Measurements from ENCODE around the gene AGAP5. TPM values are rescaled to one million over a fixed set of nuclear protein-coding genes. Genes with fewer than 3 reads are reported as not detected.

Gene AGAP5
- total and polyA plus RNA-seq, 8 donors, result 8.4 to 35.4 (median 25.2) TPM

- Histone ChIP-seq H3K9me3 (no peaks in the 10 kb centered on the region), H3K36me3 (no peaks in the 10 kb centered on the region), H3K27me3 (no peaks in the 10 kb centered on the region), H3K4me3 (no peak overlapping the region), H3K4me1 (peaks cover 10 to 11% of the 10 kb centered on the region in 2 donors), H3K27ac (no peak overlapping the region)
- DNase-seq (no peak), ATAC-seq (no peak)
- intact Hi-C loops (cut with DNase I), result no loop called here
- TF ChIP-seq, protein P1, sequence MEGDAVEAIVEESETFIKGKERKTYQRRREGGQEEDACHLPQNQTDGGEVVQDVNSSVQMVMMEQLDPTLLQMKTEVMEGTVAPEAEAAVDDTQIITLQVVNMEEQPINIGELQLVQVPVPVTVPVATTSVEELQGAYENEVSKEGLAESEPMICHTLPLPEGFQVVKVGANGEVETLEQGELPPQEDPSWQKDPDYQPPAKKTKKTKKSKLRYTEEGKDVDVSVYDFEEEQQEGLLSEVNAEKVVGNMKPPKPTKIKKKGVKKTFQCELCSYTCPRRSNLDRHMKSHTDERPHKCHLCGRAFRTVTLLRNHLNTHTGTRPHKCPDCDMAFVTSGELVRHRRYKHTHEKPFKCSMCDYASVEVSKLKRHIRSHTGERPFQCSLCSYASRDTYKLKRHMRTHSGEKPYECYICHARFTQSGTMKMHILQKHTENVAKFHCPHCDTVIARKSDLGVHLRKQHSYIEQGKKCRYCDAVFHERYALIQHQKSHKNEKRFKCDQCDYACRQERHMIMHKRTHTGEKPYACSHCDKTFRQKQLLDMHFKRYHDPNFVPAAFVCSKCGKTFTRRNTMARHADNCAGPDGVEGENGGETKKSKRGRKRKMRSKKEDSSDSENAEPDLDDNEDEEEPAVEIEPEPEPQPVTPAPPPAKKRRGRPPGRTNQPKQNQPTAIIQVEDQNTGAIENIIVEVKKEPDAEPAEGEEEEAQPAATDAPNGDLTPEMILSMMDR (IDR thresholded peaks at IDR 0.05), result no peak
These were observed 69.5 kb downstream of the AGAP5 start for GRCh38 chr10:73628405-73628804.

- no peak overlapping the region for H3K4me3 ChIP-seq
These were observed 70.6 kb downstream of the AGAP5 start for GRCh38 chr10:73627300-73627699.

DNA sequence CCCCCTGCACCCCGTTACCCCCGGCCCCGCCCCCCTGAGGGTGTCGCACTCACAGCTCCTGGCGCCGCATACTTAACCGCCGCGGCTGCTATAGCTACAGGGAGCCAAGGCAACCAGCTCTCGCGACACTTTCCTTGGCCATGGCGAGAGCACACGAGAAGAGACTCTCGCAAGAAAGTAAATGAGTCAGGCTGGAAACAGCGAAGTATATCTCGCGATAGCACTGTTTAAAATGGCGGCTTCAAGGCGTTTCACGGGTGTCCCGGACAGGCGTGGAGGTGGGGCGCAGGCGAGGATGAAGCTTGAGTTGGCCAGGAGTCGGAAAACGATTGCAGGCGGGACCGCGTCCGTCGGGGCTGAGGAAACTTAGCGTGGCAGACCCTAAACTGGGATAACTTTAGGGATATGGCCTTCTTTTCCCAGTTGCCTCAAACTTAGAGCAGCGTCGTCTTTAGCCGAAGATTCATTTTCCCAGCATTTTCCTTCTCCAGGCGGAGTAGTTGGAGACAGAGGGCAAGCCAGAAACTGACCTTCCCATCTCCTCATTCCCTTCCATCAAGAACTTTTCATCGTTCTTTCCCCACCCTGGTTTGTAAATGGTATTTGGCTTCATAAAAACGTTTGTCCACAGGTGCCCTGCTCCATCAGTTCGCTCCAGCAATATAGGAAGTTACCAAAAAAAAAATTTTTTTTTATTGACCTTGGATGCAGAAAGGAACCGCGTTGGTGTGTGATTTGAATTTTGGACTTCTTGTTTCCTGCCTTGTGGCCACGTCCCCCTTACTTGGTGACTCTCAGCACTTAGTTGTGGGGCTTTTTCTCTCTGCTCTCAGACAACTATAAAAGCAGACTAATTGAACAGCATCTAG, 71.8 kb downstream of the AGAP5 start:
- DNase-seq, result peak; percentile 95 to 99 (median 96)
- Histone ChIP-seq H3K27ac (peak overlapping the region; percentile 74 to 78), H3K27me3 (no peaks in the 10 kb centered on the region), H3K36me3 (no peaks in the 10 kb centered on the region), H3K9me3 (no peaks in the 10 kb centered on the region), H3K4me1 (peaks cover 10 to 11% of the 10 kb centered on the region in 2 donors), H3K4me3 (peak overlapping the region; percentile 82 to 83)
- intact Hi-C loops (cut with DNase I), result no loop called here
- ATAC-seq, result peak; percentile 97
- TF ChIP-seq, protein P1 (IDR thresholded peaks at IDR 0.05), result no peak

More at GRCh38 chr10:73627300-73627699, 70.6 kb downstream of the AGAP5 start:
- H3K27me3 ChIP-seq, result no peaks in the 10 kb centered on the region
- ATAC-seq, result no peak
- H3K36me3 ChIP-seq, result no peaks in the 10 kb centered on the region
- no peak overlapping the region for H3K27ac ChIP-seq
- TF ChIP-seq, protein P1 (IDR thresholded peaks at IDR 0.05), result no peak
- no peaks in the 10 kb centered on the region for H3K9me3 ChIP-seq
- intact Hi-C loops (cut with DNase I), result no loop called here
- peaks cover 10 to 11% of the 10 kb centered on the region in 2 donors for H3K4me1 ChIP-seq
- DNase-seq, result no peak

DNA sequence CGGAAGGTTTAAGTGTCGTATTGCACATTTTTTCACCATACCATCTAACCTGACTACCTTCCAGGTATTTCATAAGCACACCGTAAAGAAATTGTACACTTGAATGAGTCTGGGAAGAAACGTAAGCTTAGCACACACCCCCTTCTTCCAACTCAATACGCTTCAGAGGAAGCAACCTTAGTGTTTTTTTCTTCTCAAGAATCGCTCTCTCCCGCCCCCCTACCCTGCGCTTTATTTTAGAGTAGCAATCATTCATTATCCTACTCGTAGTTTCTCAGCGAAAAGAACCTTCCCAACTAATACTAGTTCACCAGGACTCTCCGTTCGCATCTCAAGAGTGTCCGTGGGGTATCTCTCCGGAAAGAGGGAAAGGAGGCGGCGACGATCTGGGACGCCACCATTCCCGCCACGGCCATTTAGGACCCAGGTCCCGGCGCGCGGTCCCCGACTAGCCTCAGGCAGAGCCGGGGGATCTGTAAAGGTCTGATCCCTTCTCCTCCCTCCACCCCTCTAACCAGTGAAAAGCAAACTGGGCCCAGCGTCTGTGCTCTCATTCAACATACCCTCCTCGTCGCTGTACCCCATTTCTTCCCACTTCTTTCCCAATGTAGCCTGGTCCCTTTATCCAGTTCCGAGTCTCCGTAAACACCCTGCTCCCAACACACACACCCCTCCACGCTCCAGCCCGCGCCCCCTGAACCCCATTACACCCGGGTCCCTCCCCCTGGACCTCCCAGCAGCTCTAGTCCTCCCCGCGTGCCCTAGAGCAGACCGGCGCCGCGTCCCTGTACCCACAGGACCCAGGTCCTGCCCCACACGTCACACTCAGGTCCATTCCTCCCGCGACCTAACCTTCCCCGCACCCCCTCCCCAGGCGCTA, 72.7 kb downstream of the AGAP5 start:
- Histone ChIP-seq H3K27me3 (no peaks in the 10 kb centered on the region), H3K9me3 (no peaks in the 10 kb centered on the region), H3K4me1 (peaks cover 10 to 11% of the 10 kb centered on the region in 2 donors), H3K36me3 (no peaks in the 10 kb centered on the region), H3K4me3 (peak overlapping the region; percentile 82 to 83), H3K27ac (peak overlapping the region; percentile 74 to 78)
- intact Hi-C loops (cut with DNase I), result no loop called here
- TF ChIP-seq, protein P1 (IDR thresholded peaks at IDR 0.05), result no peak
- ATAC-seq, result peak; percentile 60
- DNase-seq, result peak in 3 of 4 donors; percentile 55 to 83 (median 57)

Other genes starting within 250 kb of the AGAP5 start
- gene PPP3CB, start 202.1 kb downstream of the AGAP5 start, total RNA-seq, result 10 to 100 TPM; 32.3 to 39.7 TPM
- 10 to 100 TPM; 63.0 to 71.3 (median 69.2) TPM for gene PPP3CB, start 202.1 kb downstream of the AGAP5 start, polyA plus RNA-seq (ENCODE audit: insufficient read length in 6 of 6)
- 100 to 1,000 TPM in 1 of 2 donors, 10 to 100 TPM in 1; 67.3 to 122 TPM for gene USP54, start 106.8 kb downstream of the AGAP5 start, total RNA-seq
- 10 to 100 TPM; 54.8 to 69.3 (median 62.9) TPM for gene USP54, start 106.8 kb downstream of the AGAP5 start, polyA plus RNA-seq (ENCODE audit: insufficient read length in 6 of 6)
- gene MYOZ1, start 56.6 kb downstream of the AGAP5 start, total RNA-seq, result 1 to 10 TPM in 1 of 2 donors, under 1 TPM in 1; 0.99 to 2.1 TPM
- 1 to 10 TPM; 1.7 to 3.1 (median 2.7) TPM for gene MYOZ1, start 56.6 kb downstream of the AGAP5 start, polyA plus RNA-seq (ENCODE audit: insufficient read length in 6 of 6)
- gene SYNPO2L, start 42.1 kb downstream of the AGAP5 start, total RNA-seq, result under 1 TPM; 0.20 to 0.42 TPM
- gene SYNPO2L, start 42.1 kb downstream of the AGAP5 start, polyA plus RNA-seq (ENCODE audit: insufficient read length in 6 of 6), result 1 to 10 TPM in 3 of 6 donors, under 1 TPM in 3; 0.60 to 1.3 (median 0.92) TPM
- gene SEC24C, start 46.3 kb upstream of the AGAP5 start, total RNA-seq, result 10 to 100 TPM; 86.6 to 88.1 TPM
- 10 to 100 TPM; 59.9 to 77.7 (median 63.1) TPM for gene SEC24C, start 46.3 kb upstream of the AGAP5 start, polyA plus RNA-seq (ENCODE audit: insufficient read length in 6 of 6)
- 10 to 100 TPM; 24.8 to 27.5 TPM for gene CHCHD1, start 83.9 kb upstream of the AGAP5 start, total RNA-seq
- gene CHCHD1, start 83.9 kb upstream of the AGAP5 start, polyA plus RNA-seq (ENCODE audit: insufficient read length in 6 of 6), result 10 to 100 TPM; 35.8 to 41.5 (median 39.6) TPM
- gene ZSWIM8, start 87.5 kb upstream of the AGAP5 start, total RNA-seq, result 100 to 1,000 TPM; 103 to 112 TPM
- 100 to 1,000 TPM in 1 of 6 donors, 10 to 100 TPM in 5; 85.2 to 119 (median 91.9) TPM for gene ZSWIM8, start 87.5 kb upstream of the AGAP5 start, polyA plus RNA-seq (ENCODE audit: insufficient read length in 6 of 6)
- 10 to 100 TPM; 24.1 to 32.2 TPM for gene NDST2, start 113.5 kb upstream of the AGAP5 start, total RNA-seq
- 10 to 100 TPM; 30.1 to 39.8 (median 37.1) TPM for gene NDST2, start 113.5 kb upstream of the AGAP5 start, polyA plus RNA-seq (ENCODE audit: insufficient read length in 6 of 6)
- 10 to 100 TPM; 28.9 to 36.6 TPM for gene CAMK2G, start 176.4 kb upstream of the AGAP5 start, total RNA-seq
- gene CAMK2G, start 176.4 kb upstream of the AGAP5 start, polyA plus RNA-seq (ENCODE audit: insufficient read length in 6 of 6), result 10 to 100 TPM; 31.5 to 44.5 (median 36.1) TPM
- 10 to 100 TPM; 26.6 to 29.0 TPM for gene PLAU, start 213.0 kb upstream of the AGAP5 start, total RNA-seq
- gene PLAU, start 213.0 kb upstream of the AGAP5 start, polyA plus RNA-seq (ENCODE audit: insufficient read length in 6 of 6), result 1 to 10 TPM; 1.4 to 2.6 (median 1.7) TPM